Ishikawa (cell line): Measurements from ENCODE around the gene RIMS1.

Source experiments
- CREB1 ChIP-seq: IDR thresholded peaks from 2 replicates; pipeline ENCODE4 v1.6.1; 2012; ENCODE audit warnings: low read depth
- EP300 ChIP-seq: IDR thresholded peaks from 2 replicates; pipeline ENCODE4 v1.6.1; 2012; ENCODE audit warnings: borderline replicate concordance
- TAF1 ChIP-seq: IDR thresholded peaks from 2 replicates; pipeline ENCODE4 v1.6.1; 2012; ENCODE audit warnings: low read depth, mild to moderate bottlenecking
- TEAD4 ChIP-seq: IDR thresholded peaks from 2 replicates; pipeline ENCODE4 v1.6.1; 2012
- YY1 ChIP-seq: IDR thresholded peaks from 2 replicates; pipeline ENCODE4 v1.6.1; 2012; ENCODE audit warnings: low read depth
- TF ChIP-seq, protein P1 (sequence below): IDR thresholded peaks from 2 replicates; pipeline ENCODE4 v1.6.1; 2012
- TF ChIP-seq, protein P2 (sequence below): IDR thresholded peaks from 2 replicates; pipeline ENCODE4 v1.6.1; 2012; ENCODE audit warnings: low read depth, mild to moderate bottlenecking

DNA sequence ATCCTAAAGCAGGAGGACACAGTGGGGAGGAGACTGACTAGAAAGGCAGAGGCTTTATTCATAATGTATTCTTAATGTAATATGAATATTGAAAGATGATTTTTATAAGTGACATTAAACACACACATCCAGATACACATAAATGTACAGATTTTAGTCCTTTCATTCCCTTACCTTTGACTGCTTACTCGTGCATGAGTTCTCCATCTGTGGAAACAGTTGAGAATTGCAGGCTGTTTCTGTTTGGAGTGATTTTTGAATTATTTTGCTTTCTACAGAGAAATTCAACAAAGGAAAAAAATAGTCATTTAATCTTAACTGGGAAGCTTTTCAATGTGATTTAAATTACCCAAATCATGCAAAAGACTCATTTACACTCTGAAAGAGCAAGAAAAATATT is 136.5 kb downstream of the RIMS1 start:
- TF ChIP-seq YY1 (no peak), CREB1 (no peak), EP300 (no peak), TAF1 (no peak), TEAD4 (no peak)
- TF ChIP-seq, protein P1, sequence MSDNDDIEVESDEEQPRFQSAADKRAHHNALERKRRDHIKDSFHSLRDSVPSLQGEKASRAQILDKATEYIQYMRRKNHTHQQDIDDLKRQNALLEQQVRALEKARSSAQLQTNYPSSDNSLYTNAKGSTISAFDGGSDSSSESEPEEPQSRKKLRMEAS, result no peak
- TF ChIP-seq, protein P2, sequence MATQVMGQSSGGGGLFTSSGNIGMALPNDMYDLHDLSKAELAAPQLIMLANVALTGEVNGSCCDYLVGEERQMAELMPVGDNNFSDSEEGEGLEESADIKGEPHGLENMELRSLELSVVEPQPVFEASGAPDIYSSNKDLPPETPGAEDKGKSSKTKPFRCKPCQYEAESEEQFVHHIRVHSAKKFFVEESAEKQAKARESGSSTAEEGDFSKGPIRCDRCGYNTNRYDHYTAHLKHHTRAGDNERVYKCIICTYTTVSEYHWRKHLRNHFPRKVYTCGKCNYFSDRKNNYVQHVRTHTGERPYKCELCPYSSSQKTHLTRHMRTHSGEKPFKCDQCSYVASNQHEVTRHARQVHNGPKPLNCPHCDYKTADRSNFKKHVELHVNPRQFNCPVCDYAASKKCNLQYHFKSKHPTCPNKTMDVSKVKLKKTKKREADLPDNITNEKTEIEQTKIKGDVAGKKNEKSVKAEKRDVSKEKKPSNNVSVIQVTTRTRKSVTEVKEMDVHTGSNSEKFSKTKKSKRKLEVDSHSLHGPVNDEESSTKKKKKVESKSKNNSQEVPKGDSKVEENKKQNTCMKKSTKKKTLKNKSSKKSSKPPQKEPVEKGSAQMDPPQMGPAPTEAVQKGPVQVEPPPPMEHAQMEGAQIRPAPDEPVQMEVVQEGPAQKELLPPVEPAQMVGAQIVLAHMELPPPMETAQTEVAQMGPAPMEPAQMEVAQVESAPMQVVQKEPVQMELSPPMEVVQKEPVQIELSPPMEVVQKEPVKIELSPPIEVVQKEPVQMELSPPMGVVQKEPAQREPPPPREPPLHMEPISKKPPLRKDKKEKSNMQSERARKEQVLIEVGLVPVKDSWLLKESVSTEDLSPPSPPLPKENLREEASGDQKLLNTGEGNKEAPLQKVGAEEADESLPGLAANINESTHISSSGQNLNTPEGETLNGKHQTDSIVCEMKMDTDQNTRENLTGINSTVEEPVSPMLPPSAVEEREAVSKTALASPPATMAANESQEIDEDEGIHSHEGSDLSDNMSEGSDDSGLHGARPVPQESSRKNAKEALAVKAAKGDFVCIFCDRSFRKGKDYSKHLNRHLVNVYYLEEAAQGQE, result no peak
